Smooth muscle cell (in vitro differentiated cells): ENCODE results near the gene ZPBP2. TPM values are rescaled to one million over a fixed set of nuclear protein-coding genes. Genes with fewer than 3 reads are reported as not detected.

Experiments
- DNase-seq: peaks from one replicate; lab custom pipeline; 2025; ENCODE audit not compliant: unreplicated experiment; lab: John Stamatoyannopoulos, UW
- H2AFZ ChIP-seq: fragments of 200-600 bp; sonication (generic); 2 replicates; pipeline ENCODE4 v1.6.0; 2016; ENCODE audit warnings: antibody characterized with exemption, low read depth, mild to moderate bottlenecking
- H3F3A ChIP-seq: fragments of 200-600 bp; sonication (generic); 2 replicates; pipeline ENCODE4 v1.6.0; 2017; ENCODE audit warnings: antibody characterized with exemption, low read depth
- H3K27ac ChIP-seq: fragments of 200-600 bp; sonication (generic); 2 replicates; pipeline ENCODE4 v1.5.1; 2016; ENCODE audit warnings: low read depth, mild to moderate bottlenecking
- H3K27me3 ChIP-seq: fragments of 200-600 bp; sonication (generic); 2 replicates; pipeline ENCODE4 v1.6.1; 2016; ENCODE audit warnings: low read depth, mild to moderate bottlenecking
- H3K36me3 ChIP-seq: fragments of 200-600 bp; sonication (generic); 2 replicates; pipeline ENCODE4 v1.5.1; 2016; ENCODE audit warnings: low read depth
- H3K4me1 ChIP-seq: fragments of 200-600 bp; sonication (generic); 2 replicates; pipeline ENCODE4 v1.5.1; 2016; ENCODE audit warnings: low read depth
- H3K4me2 ChIP-seq: fragments of 200-600 bp; sonication (generic); 2 replicates; pipeline ENCODE4 v1.6.0; 2016; ENCODE audit warnings: mild to moderate bottlenecking
- H3K4me3 ChIP-seq: fragments of 200-600 bp; sonication (generic); 2 replicates; pipeline ENCODE4 v1.5.1; 2016; ENCODE audit warnings: mild to moderate bottlenecking
- H3K79me2 ChIP-seq: fragments of 200-600 bp; sonication (generic); 2 replicates; pipeline ENCODE4 v1.6.0; 2016; ENCODE audit warnings: low read depth, mild to moderate bottlenecking
- H3K9ac ChIP-seq: fragments of 200-600 bp; sonication (generic); 2 replicates; pipeline ENCODE4 v1.6.0; 2016; ENCODE audit warnings: low read depth
- H3K9me3 ChIP-seq: fragments of 200-600 bp; sonication (generic); replicated peaks from 2 replicates; pipeline ENCODE4 v1.5.1; 2016; ENCODE audit warnings: low read depth
- H4K20me1 ChIP-seq: fragments of 200-600 bp; sonication (generic); 2 replicates; pipeline ENCODE4 v1.6.0; 2016; ENCODE audit warnings: low read depth
- WGBS: methylation state at CpG from one replicate; pipeline ENCODE4 v1.1.7; 2016; ENCODE audit warnings: low lambda C conversion rate; 5-methylcytosine and 5-hydroxymethylcytosine counted together
- polyA plus RNA-seq: library from polyadenylated mRNA; unstranded; fragments of >200 nt; fragmentation: Nextera tagmentation; extraction: Ambion mirVana; gene quantifications from 2 replicates; pipeline ENCODE4 v1.2.1, GENCODE V29; 2016
- total RNA-seq: library from RNA; depleted of rRNA; stranded (reverse); fragments of >200 nt; gene quantifications from 2 replicates; pipeline ENCODE4 v1.2.3, GENCODE V29; 2014
- TF ChIP-seq, protein P1 (sequence below): fragments of 200-600 bp; sonication (generic); IDR thresholded peaks from 2 replicates; pipeline ENCODE4 v1.5.1; 2017; ENCODE audit warnings: borderline replicate concordance, mild to moderate bottlenecking, antibody characterized with exemption; ENCODE audit not compliant: insufficient read depth, poor library complexity, severe bottlenecking

ZPBP2 gene
- total and polyA plus RNA-seq, 2 experiments from 2014 or later, result not detected

DNA sequence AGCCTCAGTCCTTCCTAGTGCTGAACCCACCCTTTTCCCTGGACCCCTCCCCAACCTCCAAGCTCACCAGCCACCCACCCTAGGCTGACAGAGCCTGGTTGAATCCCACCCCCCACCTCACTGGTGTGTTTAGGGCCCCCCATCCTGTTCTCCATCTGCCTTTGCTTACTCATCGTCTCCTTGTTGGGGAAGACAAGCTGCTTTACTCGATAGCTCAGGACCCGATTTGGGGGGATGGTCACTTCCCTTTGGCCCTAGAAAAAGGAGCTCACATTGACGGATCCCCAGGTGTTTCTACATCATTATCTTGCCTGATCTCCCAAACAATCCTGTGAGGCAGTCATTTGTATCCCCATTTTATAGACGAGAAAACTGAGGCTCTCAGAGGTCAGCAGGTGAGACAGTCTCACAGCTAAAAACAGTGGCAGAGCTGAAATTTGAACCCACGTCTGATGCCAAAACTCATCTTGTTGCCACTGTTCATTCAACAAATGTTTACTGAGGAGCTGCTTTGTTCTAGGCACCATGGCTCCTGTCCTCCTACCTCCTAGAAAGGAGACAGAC lies 40.9 kb downstream of the ZPBP2 start:
- WGBS, result 94% methylated on average over 6 of the region's 6 CpGs
- Histone ChIP-seq H3F3A (no peaks in the 10 kb centered on the region), H3K4me3 (no peak overlapping the region), H2AFZ (no peak overlapping the region), H3K4me2 (no peak overlapping the region), H3K27me3 (no peaks in the 10 kb centered on the region), H4K20me1 (no peaks in the 10 kb centered on the region), H3K4me1 (no peaks in the 10 kb centered on the region), H3K9me3 (no peaks in the 10 kb centered on the region), H3K36me3 (no peaks in the 10 kb centered on the region), H3K9ac (no peak overlapping the region), H3K27ac (no peak overlapping the region), H3K79me2 (no peaks in the 10 kb centered on the region)
- no peak for DNase-seq
- TF ChIP-seq, protein P1, sequence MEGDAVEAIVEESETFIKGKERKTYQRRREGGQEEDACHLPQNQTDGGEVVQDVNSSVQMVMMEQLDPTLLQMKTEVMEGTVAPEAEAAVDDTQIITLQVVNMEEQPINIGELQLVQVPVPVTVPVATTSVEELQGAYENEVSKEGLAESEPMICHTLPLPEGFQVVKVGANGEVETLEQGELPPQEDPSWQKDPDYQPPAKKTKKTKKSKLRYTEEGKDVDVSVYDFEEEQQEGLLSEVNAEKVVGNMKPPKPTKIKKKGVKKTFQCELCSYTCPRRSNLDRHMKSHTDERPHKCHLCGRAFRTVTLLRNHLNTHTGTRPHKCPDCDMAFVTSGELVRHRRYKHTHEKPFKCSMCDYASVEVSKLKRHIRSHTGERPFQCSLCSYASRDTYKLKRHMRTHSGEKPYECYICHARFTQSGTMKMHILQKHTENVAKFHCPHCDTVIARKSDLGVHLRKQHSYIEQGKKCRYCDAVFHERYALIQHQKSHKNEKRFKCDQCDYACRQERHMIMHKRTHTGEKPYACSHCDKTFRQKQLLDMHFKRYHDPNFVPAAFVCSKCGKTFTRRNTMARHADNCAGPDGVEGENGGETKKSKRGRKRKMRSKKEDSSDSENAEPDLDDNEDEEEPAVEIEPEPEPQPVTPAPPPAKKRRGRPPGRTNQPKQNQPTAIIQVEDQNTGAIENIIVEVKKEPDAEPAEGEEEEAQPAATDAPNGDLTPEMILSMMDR, result no peak

DNA sequence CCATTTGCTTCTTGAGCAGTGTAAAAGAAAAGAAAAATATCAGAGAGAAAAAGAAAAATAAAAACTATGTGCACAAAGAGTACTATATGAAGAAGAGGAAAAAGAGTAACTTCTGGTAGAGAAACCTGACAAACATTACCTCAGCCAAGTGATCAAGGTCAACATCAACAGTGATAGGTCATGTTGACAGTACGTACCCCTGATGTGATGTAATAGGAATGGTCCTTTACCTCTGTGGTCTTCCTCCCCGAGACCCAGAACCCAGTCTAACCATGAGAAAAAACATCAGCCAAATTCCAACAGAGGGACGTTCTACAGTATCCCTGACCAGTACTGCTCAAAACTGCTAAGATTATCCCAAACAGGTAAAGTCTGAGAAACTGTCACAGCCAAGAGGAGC lies 46.0 kb downstream of the ZPBP2 start:
- no peaks in the 10 kb centered on the region for H3K79me2 ChIP-seq
- no peak for DNase-seq
- no peak overlapping the region for H3K4me2 ChIP-seq
- TF ChIP-seq, protein P1, result no peak
- H3K9me3 ChIP-seq, result no peaks in the 10 kb centered on the region
- H3K27me3 ChIP-seq, result no peaks in the 10 kb centered on the region
- no peak overlapping the region for H2AFZ ChIP-seq
- no peaks in the 10 kb centered on the region for H3K4me1 ChIP-seq
- no peak overlapping the region for H3K4me3 ChIP-seq
- H4K20me1 ChIP-seq, result no peaks in the 10 kb centered on the region
- no peaks in the 10 kb centered on the region for H3K36me3 ChIP-seq
- H3K9ac ChIP-seq, result no peak overlapping the region
- WGBS, result 97% methylated on average over 3 of the region's 3 CpGs
- no peak overlapping the region for H3K27ac ChIP-seq
- no peaks in the 10 kb centered on the region for H3F3A ChIP-seq

DNA sequence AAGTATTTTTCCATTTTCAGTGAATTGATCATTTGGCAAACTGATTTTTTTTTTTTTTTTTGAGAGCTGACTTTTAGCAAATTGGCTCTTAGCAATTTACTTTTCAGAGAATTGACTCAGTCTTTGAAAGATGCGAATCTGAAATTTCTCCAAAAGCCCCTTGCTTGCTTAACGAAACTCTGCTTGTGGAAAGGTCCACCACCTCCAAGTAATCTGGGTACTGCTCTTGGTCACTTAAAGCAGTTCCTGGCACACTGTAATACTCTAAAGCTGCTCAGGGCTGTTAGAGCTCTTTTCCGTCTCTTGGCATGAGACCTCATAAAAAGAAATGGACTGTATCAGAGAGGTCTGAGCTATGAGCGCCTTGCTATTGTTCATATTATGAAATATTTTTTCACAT lies 47.6 kb downstream of the ZPBP2 start:
- no peaks in the 10 kb centered on the region for H3F3A ChIP-seq
- no peaks in the 10 kb centered on the region for H3K27me3 ChIP-seq
- H3K4me3 ChIP-seq, result no peak overlapping the region
- no peaks in the 10 kb centered on the region for H3K79me2 ChIP-seq
- H3K4me2 ChIP-seq, result no peak overlapping the region
- no peak overlapping the region for H3K27ac ChIP-seq
- WGBS, result 67% methylated on average over 4 of the region's 4 CpGs
- no peak overlapping the region for H2AFZ ChIP-seq
- H4K20me1 ChIP-seq, result no peaks in the 10 kb centered on the region
- H3K9me3 ChIP-seq, result no peaks in the 10 kb centered on the region
- no peak for DNase-seq
- H3K9ac ChIP-seq, result no peak overlapping the region
- TF ChIP-seq, protein P1, result no peak
- no peaks in the 10 kb centered on the region for H3K4me1 ChIP-seq
- H3K36me3 ChIP-seq, result no peaks in the 10 kb centered on the region

DNA sequence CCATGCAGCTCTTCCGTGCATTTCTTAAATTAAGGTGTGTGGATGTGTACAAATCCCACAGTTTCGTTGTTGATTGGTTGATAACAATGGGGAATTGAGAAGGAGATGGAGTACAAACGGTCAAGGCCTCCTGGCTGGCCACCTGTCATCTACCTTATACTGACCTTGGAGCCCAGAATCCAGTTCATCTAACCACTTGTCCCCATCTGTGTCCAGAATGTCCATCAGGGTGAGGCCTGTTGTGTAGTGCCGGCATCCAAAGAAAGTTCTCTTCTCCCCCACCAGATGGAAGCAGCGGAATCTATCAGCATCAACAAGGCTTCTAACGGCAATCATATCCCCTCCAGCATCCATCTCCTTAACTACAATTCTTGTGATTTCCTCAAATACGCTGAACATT lies 48.9 kb downstream of the ZPBP2 start:
- Histone ChIP-seq H4K20me1 (no peaks in the 10 kb centered on the region), H3K9ac (no peak overlapping the region), H3K4me1 (no peaks in the 10 kb centered on the region), H3F3A (no peaks in the 10 kb centered on the region), H3K27me3 (no peaks in the 10 kb centered on the region), H2AFZ (no peak overlapping the region), H3K4me3 (no peak overlapping the region), H3K79me2 (no peaks in the 10 kb centered on the region), H3K9me3 (no peaks in the 10 kb centered on the region), H3K27ac (no peak overlapping the region), H3K36me3 (no peaks in the 10 kb centered on the region), H3K4me2 (no peak overlapping the region)
- TF ChIP-seq, protein P1, result peak; percentile 5
- WGBS, result 92% methylated on average over 7 of the region's 7 CpGs
- DNase-seq, result no peak
